Astrocyte of the spinal cord (primary cell): Measurements from ENCODE around the gene PPME1.
A peak's percentile ranks its signal among the peaks of the same experiment; 100 is the strongest.

Experiments used
- DNase-seq: peaks from one replicate; pipeline ENCODE4 v3.0.0; 2011; ENCODE audit warnings: low read depth, low spot score
- H3K4me3 ChIP-seq: 2 replicates; pipeline ENCODE4 v1.5.1; 2011; ENCODE audit warnings: low read depth, mild to moderate bottlenecking, low read length, moderate library complexity
- in situ Hi-C: cut with HindIII; loops from 2 replicates; pipeline ENCODE4 v1.10.0; 2017; ENCODE audit warnings: low sequenced_read_pairs
- TF ChIP-seq, protein P1 (sequence below): IDR thresholded peaks from 2 replicates; pipeline ENCODE4 v1.5.1; 2012; ENCODE audit warnings: low read depth, mild to moderate bottlenecking, low read length, inconsistent platforms

The PPME1 gene

DNA sequence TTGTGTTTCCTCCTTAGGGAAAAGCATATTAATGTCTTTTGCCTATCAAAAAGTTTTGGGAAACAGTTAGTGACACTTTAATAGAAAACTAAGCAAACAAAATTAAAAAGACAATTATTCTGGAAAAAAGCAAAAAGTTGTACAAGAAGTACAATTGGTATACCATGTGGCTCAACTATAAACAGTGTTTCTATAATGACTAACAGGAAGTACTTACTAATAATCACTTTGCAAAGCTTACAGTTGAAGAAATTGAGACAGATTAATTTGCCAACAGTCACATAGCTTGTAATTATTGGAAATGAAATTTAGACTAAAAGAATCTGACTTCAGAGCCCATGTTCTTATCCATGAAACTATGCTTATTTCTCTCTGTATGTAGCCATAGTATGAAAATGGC lies 24.7 kb downstream of the PPME1 start:
- TF ChIP-seq, protein P1, sequence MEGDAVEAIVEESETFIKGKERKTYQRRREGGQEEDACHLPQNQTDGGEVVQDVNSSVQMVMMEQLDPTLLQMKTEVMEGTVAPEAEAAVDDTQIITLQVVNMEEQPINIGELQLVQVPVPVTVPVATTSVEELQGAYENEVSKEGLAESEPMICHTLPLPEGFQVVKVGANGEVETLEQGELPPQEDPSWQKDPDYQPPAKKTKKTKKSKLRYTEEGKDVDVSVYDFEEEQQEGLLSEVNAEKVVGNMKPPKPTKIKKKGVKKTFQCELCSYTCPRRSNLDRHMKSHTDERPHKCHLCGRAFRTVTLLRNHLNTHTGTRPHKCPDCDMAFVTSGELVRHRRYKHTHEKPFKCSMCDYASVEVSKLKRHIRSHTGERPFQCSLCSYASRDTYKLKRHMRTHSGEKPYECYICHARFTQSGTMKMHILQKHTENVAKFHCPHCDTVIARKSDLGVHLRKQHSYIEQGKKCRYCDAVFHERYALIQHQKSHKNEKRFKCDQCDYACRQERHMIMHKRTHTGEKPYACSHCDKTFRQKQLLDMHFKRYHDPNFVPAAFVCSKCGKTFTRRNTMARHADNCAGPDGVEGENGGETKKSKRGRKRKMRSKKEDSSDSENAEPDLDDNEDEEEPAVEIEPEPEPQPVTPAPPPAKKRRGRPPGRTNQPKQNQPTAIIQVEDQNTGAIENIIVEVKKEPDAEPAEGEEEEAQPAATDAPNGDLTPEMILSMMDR: no peak
- DNase-seq: peak; percentile 6
- H3K4me3 ChIP-seq: no peak overlapping the region
- in situ Hi-C loops: no loop called here

DNA sequence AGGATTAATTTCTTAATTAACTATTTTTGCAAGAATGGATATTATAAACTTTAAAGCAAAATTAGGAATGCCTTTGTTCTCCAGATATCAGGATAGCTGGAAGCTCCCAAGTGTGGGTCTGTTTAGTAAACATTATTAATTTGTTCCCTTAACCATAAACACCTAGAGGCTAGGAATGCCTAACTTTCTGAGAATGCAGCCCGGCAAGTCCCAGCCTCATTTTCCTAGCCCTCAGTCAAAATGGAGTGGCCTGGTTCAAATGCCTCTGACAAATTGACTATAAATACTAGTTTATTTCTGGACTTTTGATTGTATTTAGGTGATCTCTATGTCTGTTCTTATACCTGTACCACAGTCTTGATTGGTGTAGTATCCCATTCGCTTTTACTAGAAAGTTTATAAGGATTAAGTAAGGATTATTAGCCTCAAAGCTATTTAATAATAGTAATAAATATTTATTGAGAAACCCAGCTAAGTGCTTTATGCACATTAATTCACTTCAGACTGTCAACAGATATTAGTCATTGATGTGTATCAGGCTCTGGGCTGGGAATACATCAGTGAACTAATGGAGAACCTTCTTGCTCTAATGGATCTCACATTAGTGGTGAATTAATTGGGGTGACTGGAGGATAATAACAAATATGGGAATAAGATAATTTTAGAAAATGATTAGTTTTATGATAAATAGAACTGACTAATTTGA lies 25.8 kb downstream of the PPME1 start:
- TF ChIP-seq, protein P1: no peak
- no peak overlapping the region for H3K4me3 ChIP-seq
- in situ Hi-C loops: no loop called here
- no peak for DNase-seq

DNA sequence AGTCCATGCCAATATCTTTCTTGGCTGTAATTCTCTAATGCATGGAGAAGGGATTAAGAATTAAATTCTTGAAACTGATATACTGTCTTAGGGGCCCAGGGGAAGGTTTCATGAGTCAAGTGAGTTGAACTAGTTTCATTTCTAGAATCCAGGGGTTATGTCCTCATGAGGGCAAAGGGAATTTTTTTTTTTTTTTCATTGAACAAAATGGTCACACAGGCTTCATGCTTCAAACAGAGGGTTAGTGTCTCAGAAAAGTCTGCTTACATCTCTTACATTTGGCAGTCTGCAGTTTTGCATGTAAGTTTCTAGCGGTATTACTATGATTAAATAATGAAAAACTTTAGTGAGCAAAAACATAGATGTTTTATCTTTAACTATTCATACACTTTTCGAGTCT lies 32.9 kb downstream of the PPME1 start:
- TF ChIP-seq, protein P1: no peak
- DNase-seq: no peak
- in situ Hi-C loops: no loop called here
- H3K4me3 ChIP-seq: no peak overlapping the region

DNA sequence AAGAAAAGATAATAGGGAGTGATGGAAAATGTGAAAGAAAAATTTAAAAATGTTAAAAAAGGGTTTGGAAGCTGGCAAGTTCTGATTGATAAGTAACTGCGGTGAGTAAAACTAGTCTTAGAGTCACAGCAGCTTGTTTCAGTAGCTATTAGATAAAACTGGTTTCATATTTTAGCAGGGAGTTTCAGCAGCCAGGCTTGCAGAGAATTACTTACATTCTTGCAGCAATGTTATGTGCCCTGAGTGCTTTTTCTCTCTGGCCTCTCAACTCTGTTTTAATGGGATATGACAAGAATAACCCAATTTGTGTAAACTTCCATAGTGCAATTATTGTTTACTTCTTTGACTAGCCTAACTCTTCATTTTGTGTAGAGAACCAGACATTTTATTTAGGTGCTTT lies 33.6 kb downstream of the PPME1 start:
- no peak for DNase-seq
- TF ChIP-seq, protein P1: no peak
- H3K4me3 ChIP-seq: no peak overlapping the region
- in situ Hi-C loops: no loop called here

DNA sequence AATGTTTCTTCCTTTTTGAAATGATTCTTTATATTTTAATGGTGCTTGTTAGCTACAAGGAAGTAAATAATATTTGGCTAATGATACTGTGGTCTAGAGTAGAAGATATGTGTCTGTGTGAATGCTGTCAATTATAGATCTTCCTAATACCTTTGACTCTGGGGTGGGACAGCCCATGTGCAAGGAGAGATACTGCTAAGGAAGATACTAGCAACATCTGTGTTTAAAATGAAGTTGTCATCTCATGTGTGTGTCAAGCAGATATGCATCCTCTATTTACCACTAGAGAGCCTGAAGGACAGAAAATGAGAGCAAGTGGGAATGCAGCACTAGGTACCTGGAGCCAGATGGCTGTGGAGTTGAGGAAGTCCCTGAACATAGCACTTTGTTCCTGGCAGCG lies 34.1 kb downstream of the PPME1 start:
- in situ Hi-C loops: no loop called here
- DNase-seq: no peak

DNA sequence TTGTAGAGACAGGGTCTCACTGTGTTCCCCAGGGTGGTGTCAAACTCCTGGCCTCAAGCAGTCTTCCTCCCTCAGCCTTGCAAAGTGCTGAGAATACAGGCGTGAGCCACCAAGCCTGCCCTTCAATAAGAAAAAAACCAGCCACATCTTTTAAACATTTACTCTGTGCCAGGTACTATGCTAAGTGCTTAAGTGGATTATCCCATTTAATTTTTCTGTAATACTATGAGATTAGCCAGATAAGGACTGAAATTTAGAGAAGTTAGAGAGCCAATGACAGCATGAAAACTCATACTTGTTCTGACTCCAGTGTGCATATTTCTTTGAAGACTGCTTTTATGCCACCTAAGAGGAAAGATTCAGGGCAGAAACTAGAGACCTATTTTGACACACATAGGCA lies 35.7 kb downstream of the PPME1 start:
- in situ Hi-C loops: no loop called here
- TF ChIP-seq, protein P1: no peak

More for the DNA sequence above, 34.1 kb downstream of the PPME1 start:
- H3K4me3 ChIP-seq: no peak overlapping the region
- TF ChIP-seq, protein P1: no peak

More for the DNA sequence above, 35.7 kb downstream of the PPME1 start:
- DNase-seq: no peak
- no peak overlapping the region for H3K4me3 ChIP-seq
